DOHH2 (cell line): Measurements from ENCODE around the gene CHEK2.

ENCODE experiments used
- H3F3A ChIP-seq: fragments of 200-600 bp; sonication (generic), shearing (Covaris generic); 2 replicates; pipeline ENCODE4 v1.6.0; 2016; ENCODE audit warnings: antibody characterized with exemption, mild to moderate bottlenecking; ENCODE audit not compliant: control insufficient read depth, insufficient read depth
- H3K27ac ChIP-seq: fragments of 200-600 bp; sonication (generic); 2 replicates; pipeline ENCODE4 v1.5.1; 2014; ENCODE audit warnings: low read depth, mild to moderate bottlenecking, low read length, moderate library complexity
- H3K27me3 ChIP-seq: fragments of 200-600 bp; sonication (generic); 2 replicates; pipeline ENCODE4 v1.6.1; 2014; ENCODE audit warnings: mild to moderate bottlenecking, low read length, mixed read lengths; ENCODE audit not compliant: control insufficient read depth
- H3K36me3 ChIP-seq: fragments of 200-600 bp; sonication (generic); 2 replicates; pipeline ENCODE4 v1.6.1; 2014; ENCODE audit warnings: mild to moderate bottlenecking, low read length, moderate library complexity, mixed read lengths; ENCODE audit not compliant: control insufficient read depth
- H3K4me1 ChIP-seq: fragments of 200-600 bp; sonication (generic); 2 replicates; pipeline ENCODE4 v1.6.1; 2014; ENCODE audit warnings: mild to moderate bottlenecking, low read length, mixed read lengths; ENCODE audit not compliant: control insufficient read depth
- H3K4me2 ChIP-seq: fragments of 200-600 bp; sonication (generic); 2 replicates; pipeline ENCODE4 v1.6.0; 2014; ENCODE audit warnings: mild to moderate bottlenecking, low read length, moderate library complexity
- H3K4me3 ChIP-seq: fragments of 200-600 bp; sonication (generic); 2 replicates; pipeline ENCODE4 v1.5.1; 2014; ENCODE audit warnings: mild to moderate bottlenecking, low read length, mixed read lengths
- H3K79me2 ChIP-seq: fragments of 200-600 bp; sonication (generic); 2 replicates; pipeline ENCODE4 v1.6.1; 2014; ENCODE audit warnings: mild to moderate bottlenecking, low read length, mixed read lengths; ENCODE audit not compliant: control insufficient read depth
- H3K9me2 ChIP-seq: fragments of 200-600 bp; sonication (generic); replicated peaks from 2 replicates; pipeline ENCODE4 v1.6.1; 2014; ENCODE audit warnings: mild to moderate bottlenecking, low read length, mixed read lengths; ENCODE audit not compliant: control insufficient read depth
- H3K9me3 ChIP-seq: fragments of 200-600 bp; sonication (generic); 2 replicates; pipeline ENCODE4 v1.6.1; 2014; ENCODE audit warnings: antibody characterized with exemption, low read length, mixed read lengths; ENCODE audit not compliant: control insufficient read depth, insufficient read depth
- H4K20me1 ChIP-seq: fragments of 200-600 bp; sonication (generic); 2 replicates; pipeline ENCODE4 v1.6.0; 2014; ENCODE audit warnings: low read depth, mild to moderate bottlenecking, antibody characterized with exemption, low read length, moderate library complexity; ENCODE audit not compliant: control insufficient read depth, insufficient read depth
- EZH2phosphoT487 ChIP-seq: fragments of 200-600 bp; sonication (generic); IDR thresholded peaks from 2 replicates; pipeline ENCODE4 v1.6.1; 2017; ENCODE audit warnings: borderline replicate concordance, mild to moderate bottlenecking, antibody characterized with exemption, low read length, moderate library complexity, mixed read lengths
- TF ChIP-seq, protein P1 (sequence below): fragments of 200-600 bp; sonication (generic); IDR thresholded peaks from one replicate; pipeline ENCODE4 v1.5.1; 2014; ENCODE audit warnings: antibody characterized with exemption, mild to moderate bottlenecking, low read depth, low read length; ENCODE audit not compliant: poor library complexity, severe bottlenecking

Gene CHEK2

DNA sequence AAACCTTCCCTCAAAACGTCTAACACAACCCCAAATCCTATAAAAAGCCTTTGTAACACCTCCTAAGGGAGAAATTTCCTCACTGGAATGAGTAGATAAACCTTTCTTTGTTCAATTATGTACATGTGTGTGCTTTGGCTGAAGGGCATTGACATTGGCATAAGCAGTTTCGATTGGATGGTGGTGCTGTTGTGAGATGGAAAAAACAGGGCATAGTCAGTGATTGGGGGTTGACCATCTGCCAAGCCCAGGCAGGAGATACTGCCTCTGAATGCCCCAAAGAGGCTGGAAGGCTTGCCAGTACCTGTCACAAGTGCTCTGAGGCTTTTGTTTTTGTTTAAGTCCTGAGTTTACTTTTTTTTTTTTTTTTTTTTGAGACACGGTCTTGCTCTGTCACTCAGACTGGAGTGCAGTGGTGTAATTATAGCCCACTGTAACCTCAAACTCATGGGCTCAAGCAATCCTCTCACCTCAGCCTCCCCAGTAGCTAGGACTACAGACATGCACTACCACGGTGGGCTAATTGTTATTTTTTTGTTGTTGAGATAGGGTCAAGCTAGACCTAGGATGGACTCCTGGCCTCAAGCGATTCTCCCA lies 29.7 kb upstream of the CHEK2 start:
- H3K9me3 ChIP-seq: 0 out of 2 replicates have a peak, but pooled peaks cover 9% of the 10 kb centered on the region
- H4K20me1 ChIP-seq: no peaks in the 10 kb centered on the region
- peaks cover 27% of the 10 kb centered on the region for H3K36me3 ChIP-seq
- peaks cover 34% of the 10 kb centered on the region for H3K79me2 ChIP-seq
- H3K4me1 ChIP-seq: peaks cover 35% of the 10 kb centered on the region
- no peak overlapping the region for H3K27ac ChIP-seq
- H3K4me2 ChIP-seq: no peak overlapping the region
- 0 out of 2 replicates have a peak, but pooled peaks cover 2% of the 10 kb centered on the region for H3F3A ChIP-seq
- no peak overlapping the region for H3K4me3 ChIP-seq
- no peaks in the 10 kb centered on the region for H3K9me2 ChIP-seq
- TF ChIP-seq, protein P1, sequence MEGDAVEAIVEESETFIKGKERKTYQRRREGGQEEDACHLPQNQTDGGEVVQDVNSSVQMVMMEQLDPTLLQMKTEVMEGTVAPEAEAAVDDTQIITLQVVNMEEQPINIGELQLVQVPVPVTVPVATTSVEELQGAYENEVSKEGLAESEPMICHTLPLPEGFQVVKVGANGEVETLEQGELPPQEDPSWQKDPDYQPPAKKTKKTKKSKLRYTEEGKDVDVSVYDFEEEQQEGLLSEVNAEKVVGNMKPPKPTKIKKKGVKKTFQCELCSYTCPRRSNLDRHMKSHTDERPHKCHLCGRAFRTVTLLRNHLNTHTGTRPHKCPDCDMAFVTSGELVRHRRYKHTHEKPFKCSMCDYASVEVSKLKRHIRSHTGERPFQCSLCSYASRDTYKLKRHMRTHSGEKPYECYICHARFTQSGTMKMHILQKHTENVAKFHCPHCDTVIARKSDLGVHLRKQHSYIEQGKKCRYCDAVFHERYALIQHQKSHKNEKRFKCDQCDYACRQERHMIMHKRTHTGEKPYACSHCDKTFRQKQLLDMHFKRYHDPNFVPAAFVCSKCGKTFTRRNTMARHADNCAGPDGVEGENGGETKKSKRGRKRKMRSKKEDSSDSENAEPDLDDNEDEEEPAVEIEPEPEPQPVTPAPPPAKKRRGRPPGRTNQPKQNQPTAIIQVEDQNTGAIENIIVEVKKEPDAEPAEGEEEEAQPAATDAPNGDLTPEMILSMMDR: no peak
- TF ChIP-seq EZH2phosphoT487: no peak
- H3K27me3 ChIP-seq: no peaks in the 10 kb centered on the region

DNA sequence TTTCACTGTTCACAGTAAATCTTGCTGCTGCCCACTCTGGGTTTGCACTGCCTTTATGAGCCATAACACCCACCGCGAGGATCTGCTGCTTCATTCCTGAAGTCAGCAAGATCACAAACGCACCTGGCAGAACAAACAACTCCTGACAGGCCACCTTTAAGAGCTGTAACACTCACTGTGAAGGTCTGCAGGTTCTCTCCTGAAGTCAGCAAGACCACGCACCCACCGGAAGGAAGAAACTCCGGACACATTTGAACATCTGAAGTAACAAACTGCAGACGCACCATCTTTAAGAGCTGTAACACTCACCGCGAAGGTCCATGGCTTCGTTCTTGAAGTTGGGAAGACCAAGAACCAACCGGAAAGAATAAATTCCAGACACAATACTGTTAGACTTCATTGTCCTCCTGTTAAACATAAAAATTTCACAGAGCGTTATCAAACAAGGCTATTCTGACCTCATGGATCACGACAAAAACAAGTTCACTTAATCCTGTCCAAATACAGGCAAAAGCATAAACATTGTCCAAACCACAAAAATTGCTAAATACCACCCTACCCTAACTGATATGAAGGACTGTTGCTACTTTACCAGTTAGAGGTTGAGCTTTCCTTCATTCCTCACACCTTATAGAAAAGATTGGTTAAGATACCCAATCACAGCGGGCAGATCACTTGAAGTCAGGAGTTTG lies 27.9 kb upstream of the CHEK2 start:
- Histone ChIP-seq H3K9me2 (no peaks in the 10 kb centered on the region), H3K36me3 (peaks cover 11% of the 10 kb centered on the region), H3K9me3 (0 out of 2 replicates have a peak, but pooled peaks cover 9% of the 10 kb centered on the region), H3K4me1 (peaks cover 35% of the 10 kb centered on the region), H3F3A (0 out of 2 replicates have a peak, but pooled peaks cover 2% of the 10 kb centered on the region), H3K27ac (no peak overlapping the region), H3K79me2 (peaks cover 16% of the 10 kb centered on the region), H3K4me3 (no peak overlapping the region), H3K27me3 (no peaks in the 10 kb centered on the region), H3K4me2 (no peak overlapping the region), H4K20me1 (no peaks in the 10 kb centered on the region)
- TF ChIP-seq EZH2phosphoT487: no peak
- TF ChIP-seq, protein P1: no peak

- H3K27ac ChIP-seq: no peak overlapping the region
These were observed 27.2 kb upstream of the CHEK2 start for GRCh38 chr22:28768701-28769393.

More at GRCh38 chr22:28768701-28769393, 27.2 kb upstream of the CHEK2 start:
- H3K79me2 ChIP-seq: peaks cover 9% of the 10 kb centered on the region
- H3K9me2 ChIP-seq: no peaks in the 10 kb centered on the region
- 0 out of 2 replicates have a peak, but pooled peaks cover 9% of the 10 kb centered on the region for H3K9me3 ChIP-seq
- no peaks in the 10 kb centered on the region for H3K27me3 ChIP-seq
- no peak overlapping the region for H3K4me2 ChIP-seq
- peaks cover 7% of the 10 kb centered on the region for H3K36me3 ChIP-seq
- peaks cover 28% of the 10 kb centered on the region for H3K4me1 ChIP-seq
- no peaks in the 10 kb centered on the region for H4K20me1 ChIP-seq
- no peak for TF ChIP-seq EZH2phosphoT487
- TF ChIP-seq, protein P1: no peak
- H3F3A ChIP-seq: 0 out of 2 replicates have a peak, but pooled peaks cover 2% of the 10 kb centered on the region
- no peak overlapping the region for H3K4me3 ChIP-seq
